HCT116 (cell line): ENCODE data around the gene KIRREL3. TPM values are rescaled to one million over a fixed set of nuclear protein-coding genes. Genes with fewer than 3 reads are reported as not detected.

Experiments
- ATAC-seq: fragments of 200-7000 bp; cut with Tn5 transposase; 2 replicates; pipeline ENCODE4 v1.9.1; 2020; ENCODE audit warnings: mild to moderate bottlenecking, moderate library complexity
- BruUV-seq: library from RNA; stranded (reverse); fragments of 400-500 nt; replicated peaks from 2 replicates; lab custom pipeline; 2021; lab: Mats Ljungman, UMichigan
- CTCF ChIA-PET: fragments of 300-600 bp; sonication (Branson Sonifier 250); formaldehyde crosslinking; loops from one replicate; lab custom pipeline; 2021; ENCODE audit warnings: antibody characterized with exemption; lab: Charles Lee
- POLR2A ChIA-PET: fragments of 300-600, 350-600 bp; sonication (Branson Sonifier 250); formaldehyde crosslinking; loops from one replicate; lab custom pipeline; 2021; ENCODE audit warnings: antibody characterized with exemption; lab: Charles Lee
- RAD21 ChIA-PET, 2 experiments: fragments of 300-600 bp; sonication (Branson Sonifier 250); formaldehyde crosslinking; loops; one replicate each; lab custom pipeline; 2023; ENCODE audit warnings: low total read pairs in 2 of 2; ENCODE audit not compliant: uncharacterized antibody in 2 of 2, unreplicated experiment in 2 of 2, low non-redundant PET in 1 of 2; lab: Charles Lee
- DNase-seq: peaks from one replicate; pipeline ENCODE4 v3.0.0-alpha.2; 2010; ENCODE audit warnings: low read depth, low spot score
- H2AFZ ChIP-seq: fragments of 200-600 bp; shearing (Covaris generic), sonication (generic); 2 replicates; pipeline ENCODE4 v1.6.1; 2017; ENCODE audit warnings: low read depth, mixed run types, mixed read lengths, antibody characterized with exemption, low read length; ENCODE audit not compliant: poor library complexity, severe bottlenecking
- H3K27ac ChIP-seq: 2 replicates; pipeline ENCODE4 v1.5.1; 2012; ENCODE audit warnings: low read depth, low read length
- H3K27me3 ChIP-seq: fragments of 200-600 bp; sonication (generic); 2 replicates; pipeline ENCODE4 v1.6.1; 2016; ENCODE audit warnings: mixed run types, low read length, mixed read lengths; ENCODE audit not compliant: insufficient read depth
- H3K36me3 ChIP-seq, 2 experiments: fragments of 200-500 bp in 1 of 2; fragments of 200-600 bp in 1 of 2; sonication (Bioruptor generic) in 1 of 2; sonication (generic) in 1 of 2; 2 replicates each; pipeline versions ENCODE4 v1.5.1 to v1.6.1; 2014 to 2016; ENCODE audit warnings: low read length in 2 of 2, inconsistent platforms in 1 of 2, mixed read lengths in 1 of 2, mixed run types in 1 of 2; ENCODE audit not compliant: insufficient read depth in 2 of 2, control insufficient read depth in 1 of 2
- H3K4me1 ChIP-seq, 2 experiments: fragments of 200-600 bp in 1 of 2; sonication (generic) in 1 of 2; 2 replicates each; pipeline versions ENCODE4 v1.5.1 to v1.6.1; 2012 to 2017; ENCODE audit warnings: low read length in 2 of 2, inconsistent platforms in 1 of 2, mild to moderate bottlenecking in 1 of 2, mixed read lengths in 1 of 2, mixed run types in 1 of 2, moderate library complexity in 1 of 2; ENCODE audit not compliant: insufficient read depth in 2 of 2, control insufficient read depth in 1 of 2
- H3K4me2 ChIP-seq: fragments of 200-600 bp; sonication (generic); 2 replicates; pipeline ENCODE4 v1.6.1; 2017; ENCODE audit warnings: mixed run types, low read length, mixed read lengths
- H3K4me3 ChIP-seq, 2 experiments: fragments of 200-600 bp in 1 of 2; sonication (generic) in 1 of 2; replicated peaks in 1 of 2; 2 replicates each; pipeline ENCODE4 v1.5.1; 2011 to 2016; ENCODE audit warnings: low read length in 2 of 2, control low read depth in 1 of 2, low read depth in 1 of 2, mild to moderate bottlenecking in 1 of 2, mixed read lengths in 1 of 2, mixed run types in 1 of 2
- H3K79me2 ChIP-seq: fragments of 200-600 bp; sonication (generic); 2 replicates; pipeline ENCODE4 v1.6.1; 2017; ENCODE audit warnings: mild to moderate bottlenecking, mixed run types, low read length, moderate library complexity, mixed read lengths; ENCODE audit not compliant: insufficient read depth
- H3K9ac ChIP-seq: fragments of 200-600 bp; sonication (generic); 2 replicates; pipeline ENCODE4 v1.6.1; 2016; ENCODE audit warnings: low read length, mixed read lengths
- H3K9me2 ChIP-seq: fragments of 200-600 bp; sonication (generic), shearing (Covaris generic); 2 replicates; pipeline ENCODE4 v1.6.1; 2017; ENCODE audit warnings: mixed run types, mild to moderate bottlenecking, moderate library complexity; ENCODE audit not compliant: insufficient read depth
- H3K9me3 ChIP-seq, 2 experiments: fragments of 200-500 bp in 1 of 2; fragments of 200-600 bp in 1 of 2; sonication (Bioruptor generic) in 1 of 2; sonication (generic) in 1 of 2; 2 replicates each; pipeline ENCODE4 v1.6.1; 2014 to 2017; ENCODE audit warnings: low read length in 2 of 2, mixed read lengths in 2 of 2, inconsistent platforms in 1 of 2, low read depth in 1 of 2, mild to moderate bottlenecking in 1 of 2, mixed run types in 1 of 2, moderate library complexity in 1 of 2; ENCODE audit not compliant: control insufficient read depth in 1 of 2, insufficient read depth in 1 of 2
- H4K20me1 ChIP-seq: fragments of 200-600 bp; sonication (generic), shearing (Covaris generic); 2 replicates; pipeline ENCODE4 v1.6.1; 2017; ENCODE audit warnings: mixed run types, mild to moderate bottlenecking, moderate library complexity; ENCODE audit not compliant: insufficient read depth
- CEBPB ChIP-seq: IDR thresholded peaks from 2 replicates; pipeline ENCODE4 v1.6.1; 2012; ENCODE audit warnings: low read depth
- EGR1 ChIP-seq: IDR thresholded peaks from 2 replicates; pipeline ENCODE4 v1.6.1; 2012; ENCODE audit warnings: low read depth
- ELF1 ChIP-seq: IDR thresholded peaks from 2 replicates; pipeline ENCODE4 v1.6.1; 2012; ENCODE audit warnings: low read depth, borderline replicate concordance
- EZH2 ChIP-seq: fragments of 200-600 bp; sonication (generic); IDR thresholded peaks from 2 replicates; pipeline ENCODE4 v1.6.1; 2017; ENCODE audit warnings: antibody characterized with exemption, mixed run types
- EZH2phosphoT487 ChIP-seq: fragments of 200-600 bp; IDR thresholded peaks from 2 replicates; pipeline ENCODE4 v1.6.1; 2018; ENCODE audit warnings: antibody characterized with exemption, borderline replicate concordance
- JUND ChIP-seq: IDR thresholded peaks from 2 replicates; pipeline ENCODE4 v1.6.1; 2012
- RAD21 ChIP-seq: IDR thresholded peaks from 2 replicates; pipeline ENCODE4 v1.6.1; 2012; ENCODE audit warnings: low read depth, mild to moderate bottlenecking
- SIN3A ChIP-seq: IDR thresholded peaks from 2 replicates; pipeline ENCODE4 v1.6.1; 2012; ENCODE audit warnings: low read depth
- SP1 ChIP-seq: IDR thresholded peaks from 2 replicates; pipeline ENCODE4 v1.6.1; 2012; ENCODE audit warnings: low read depth
- TCF7L2 ChIP-seq: IDR thresholded peaks from 2 replicates; pipeline ENCODE4 v1.7.0; 2011; ENCODE audit warnings: borderline replicate concordance, inconsistent platforms; ENCODE audit not compliant: insufficient read depth, insufficient read length; ENCODE audit errors: extremely low read depth
- YY1 ChIP-seq: IDR thresholded peaks from 2 replicates; pipeline ENCODE4 v1.6.1; 2011; ENCODE audit warnings: low read length, low read depth, moderate library complexity, mild to moderate bottlenecking; ENCODE audit not compliant: insufficient replicate concordance; ENCODE audit errors: extremely low read depth
- ZNF274 ChIP-seq: fragments of 200-500 bp; sonication (Bioruptor generic); IDR thresholded peaks from 2 replicates; pipeline ENCODE4 v1.6.1; 2014; ENCODE audit warnings: mild to moderate bottlenecking, low read depth, low read length, inconsistent platforms
- intact Hi-C: fragments of 100-400 bp; cut with micrococcal nuclease; formaldehyde crosslinking; loops from 2 replicates; pipeline ENCODE4 v1.10.0; 2022
- total RNA-seq: library from RNA; stranded (reverse); gene quantifications from one replicate; pipeline ENCODE4 v1.2.1, GENCODE V29; 2021; ENCODE audit not compliant: unreplicated experiment
- TF ChIP-seq, protein P1 (sequence below): IDR thresholded peaks from 2 replicates; pipeline ENCODE4 v1.6.1; 2012
- TF ChIP-seq, protein P2 (sequence below), 3 experiments: fragments of 200-600 bp in 1 of 3; sonication (generic) in 1 of 3; IDR thresholded peaks in 2 of 3; conservative IDR thresholded peaks in 1 of 3; 2 replicates each; pipeline ENCODE4 v1.5.1; 2012 to 2017; ENCODE audit warnings: low read depth in 2 of 3, low read length in 2 of 3, antibody characterized with exemption in 1 of 3, borderline replicate concordance in 1 of 3, control low read depth in 1 of 3, mild to moderate bottlenecking in 1 of 3, mixed read lengths in 1 of 3, mixed run types in 1 of 3, moderate library complexity in 1 of 3; ENCODE audit not compliant: insufficient read depth in 1 of 3

Gene KIRREL3
- total RNA-seq, 1 experiment from 2014 or later = not detected

DNA sequence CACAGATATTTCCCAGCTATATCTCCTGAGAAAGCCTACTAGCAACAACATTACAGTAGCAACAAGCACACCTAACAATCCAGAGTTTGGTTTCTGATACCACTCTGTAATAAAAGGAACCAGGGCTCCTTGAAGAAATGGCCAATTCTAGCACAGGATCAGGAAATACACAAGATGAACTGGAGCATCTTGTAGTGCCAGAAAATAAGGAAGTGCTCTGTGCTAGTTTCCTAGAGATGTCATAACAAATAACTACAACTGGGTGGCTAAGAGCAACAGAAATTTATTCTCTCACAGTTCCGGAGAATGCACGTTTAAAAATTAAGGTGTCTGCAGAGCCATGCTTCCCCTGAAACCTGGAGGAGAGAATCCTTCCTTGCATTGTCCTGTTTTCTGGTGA lies 217.8 kb downstream of the KIRREL3 start:
- H3K79me2 ChIP-seq = no peaks in the 10 kb centered on the region
- H3K9me2 ChIP-seq = no peaks in the 10 kb centered on the region
- ChIA-PET RAD21 (no interaction called here), POLR2A (no interaction called here), CTCF (no interaction called here)
- no TSS peak for BruUV-seq
- ATAC-seq (no peak), DNase-seq (no peak)
- H2AFZ ChIP-seq = no peak overlapping the region
- H3K4me3 ChIP-seq = no peak overlapping the region
- intact Hi-C loops = loop anchor here (10.0 kb wide), 1 partner anchor 58 kb away; no protein-coding TSS in a partner anchor
- no peaks in the 10 kb centered on the region for H3K9me3 ChIP-seq
- no peak overlapping the region for H3K27ac ChIP-seq
- H4K20me1 ChIP-seq = no peaks in the 10 kb centered on the region
- no peak overlapping the region for H3K9ac ChIP-seq
- H3K4me1 ChIP-seq = no peaks in the 10 kb centered on the region
- no peaks in the 10 kb centered on the region for H3K36me3 ChIP-seq
- peaks cover 21% of the 10 kb centered on the region for H3K27me3 ChIP-seq
- H3K4me2 ChIP-seq = no peak overlapping the region
- TF ChIP-seq RAD21 (no peak), CEBPB (no peak), EZH2phosphoT487 (no peak), SP1 (no peak), EZH2 (no peak), ELF1 (no peak), JUND (no peak), YY1 (no peak), TCF7L2 (no peak), SIN3A (no peak), EGR1 (no peak), ZNF274 (no peak)
- TF ChIP-seq, protein P1, sequence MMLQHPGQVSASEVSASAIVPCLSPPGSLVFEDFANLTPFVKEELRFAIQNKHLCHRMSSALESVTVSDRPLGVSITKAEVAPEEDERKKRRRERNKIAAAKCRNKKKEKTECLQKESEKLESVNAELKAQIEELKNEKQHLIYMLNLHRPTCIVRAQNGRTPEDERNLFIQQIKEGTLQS = no peak
- TF ChIP-seq, protein P2, sequence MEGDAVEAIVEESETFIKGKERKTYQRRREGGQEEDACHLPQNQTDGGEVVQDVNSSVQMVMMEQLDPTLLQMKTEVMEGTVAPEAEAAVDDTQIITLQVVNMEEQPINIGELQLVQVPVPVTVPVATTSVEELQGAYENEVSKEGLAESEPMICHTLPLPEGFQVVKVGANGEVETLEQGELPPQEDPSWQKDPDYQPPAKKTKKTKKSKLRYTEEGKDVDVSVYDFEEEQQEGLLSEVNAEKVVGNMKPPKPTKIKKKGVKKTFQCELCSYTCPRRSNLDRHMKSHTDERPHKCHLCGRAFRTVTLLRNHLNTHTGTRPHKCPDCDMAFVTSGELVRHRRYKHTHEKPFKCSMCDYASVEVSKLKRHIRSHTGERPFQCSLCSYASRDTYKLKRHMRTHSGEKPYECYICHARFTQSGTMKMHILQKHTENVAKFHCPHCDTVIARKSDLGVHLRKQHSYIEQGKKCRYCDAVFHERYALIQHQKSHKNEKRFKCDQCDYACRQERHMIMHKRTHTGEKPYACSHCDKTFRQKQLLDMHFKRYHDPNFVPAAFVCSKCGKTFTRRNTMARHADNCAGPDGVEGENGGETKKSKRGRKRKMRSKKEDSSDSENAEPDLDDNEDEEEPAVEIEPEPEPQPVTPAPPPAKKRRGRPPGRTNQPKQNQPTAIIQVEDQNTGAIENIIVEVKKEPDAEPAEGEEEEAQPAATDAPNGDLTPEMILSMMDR (IDR thresholded peaks at IDR 0.05 in 2 of 3, conservative IDR thresholded peaks at IDR 0.05 in 1 of 3; ENCODE audit: borderline replicate concordance in 1 of 3, insufficient read depth in 1 of 3, low read depth in 2 of 3, low read length in 2 of 3) = no peak
